HG03354 (cell line): ENCODE data around the gene SPRR2F.
"Not testable (repeated sequence)": the region's sequence is repeated elsewhere in the genome, so short reads cannot be mapped to it uniquely, and the experiment has no call there.

Experiments
- ATAC-seq: cut with Tn5 transposase; IDR thresholded peaks from one replicate; pipeline ENCODE4 v1.9.1; 2021; ENCODE audit warnings: mild to moderate bottlenecking; ENCODE audit not compliant: unreplicated experiment, poor library complexity, severe bottlenecking

The SPRR2F gene, protein sequence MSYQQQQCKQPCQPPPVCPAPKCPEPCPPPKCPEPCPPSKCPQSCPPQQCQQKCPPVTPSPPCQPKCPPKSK

DNA sequence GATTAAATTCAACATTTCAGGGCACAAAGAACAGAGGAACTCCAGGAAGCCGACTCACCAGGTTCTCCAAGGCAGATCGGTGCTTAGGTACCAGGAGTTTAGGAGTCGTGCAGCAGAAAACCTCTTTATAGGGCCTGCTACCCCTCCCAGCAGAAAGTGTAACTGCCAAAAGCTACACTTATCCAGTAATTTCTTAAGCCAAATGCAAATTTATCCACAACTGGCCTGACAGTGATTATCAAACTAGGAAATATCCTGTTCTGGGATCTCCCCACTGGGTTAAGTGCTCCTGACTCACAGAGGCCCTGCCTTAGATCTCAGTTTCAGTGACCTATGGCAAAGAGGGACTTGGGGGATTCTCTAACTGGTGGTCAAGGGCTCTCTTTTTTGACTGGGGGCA is at the start of gene SPRR2F:
Gene SPRR2F (minus strand): TSS at position 101 of the 400 bp plus-strand sequence. CDS start 783 bp downstream, outside the sequence.
- no peak for ATAC-seq

DNA sequence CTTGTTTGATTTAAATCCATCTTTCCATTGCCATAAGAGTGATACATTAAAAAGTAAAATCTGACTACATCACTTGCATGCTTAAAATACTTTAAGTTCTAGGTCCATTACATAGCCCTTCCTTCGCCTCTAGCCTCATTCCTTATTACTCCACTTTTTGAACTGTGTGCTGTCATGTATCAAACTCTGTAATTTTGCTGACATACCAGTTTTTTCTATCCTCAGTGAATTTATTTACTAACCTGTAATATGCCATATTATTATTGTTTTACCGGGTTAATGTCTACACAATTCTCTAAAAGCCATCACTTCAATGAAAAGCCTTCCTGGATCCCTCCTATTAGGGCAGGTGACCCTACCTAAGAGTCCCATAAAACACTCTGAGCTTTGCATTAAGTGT is 42.2 kb upstream of the SPRR2F start:
- ATAC-seq: no peak

DNA sequence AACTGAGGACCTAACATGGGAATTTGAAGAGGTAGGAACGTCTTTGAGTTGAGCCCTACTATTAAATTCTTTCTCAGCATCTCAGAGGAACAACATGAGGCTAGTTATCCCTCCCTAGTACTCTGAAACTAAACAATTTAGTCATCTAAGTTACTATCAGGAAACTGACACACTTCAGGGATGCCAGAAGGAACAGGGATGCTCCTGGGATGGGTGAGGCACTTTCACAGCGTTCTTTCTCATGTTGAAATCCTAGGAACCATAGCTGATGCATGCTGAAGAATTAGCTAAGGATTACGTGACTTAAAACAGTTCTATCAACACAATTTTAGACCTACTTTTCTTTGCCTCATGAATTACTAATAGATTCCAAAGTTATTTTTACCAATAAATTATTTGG is 39.2 kb upstream of the SPRR2F start:
- no peak for ATAC-seq

DNA sequence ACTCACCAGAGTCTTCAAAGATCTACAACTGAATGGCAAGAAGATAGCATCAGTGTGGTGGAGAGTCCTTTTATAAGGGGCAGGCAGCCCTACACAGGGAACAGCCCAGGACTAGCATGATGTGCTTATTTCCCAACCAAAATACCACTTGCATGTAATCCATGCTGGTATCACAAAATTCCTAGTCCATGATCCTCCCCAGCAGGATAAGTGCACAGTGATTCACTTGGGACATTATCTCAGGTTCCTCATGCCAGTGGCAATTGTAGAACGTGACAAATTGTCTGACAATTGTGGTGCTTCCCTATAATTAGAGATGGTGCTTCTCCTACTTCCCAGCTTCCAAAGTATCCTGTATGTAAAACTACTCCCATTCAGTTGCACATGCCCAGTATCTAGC is 37.5 kb upstream of the SPRR2F start, which contains the start of gene SPRR2G:
Gene SPRR2G (minus strand): TSS at position 45 of the 400 bp plus-strand sequence. CDS start 780 bp downstream, outside the sequence.
- ATAC-seq: no peak

DNA sequence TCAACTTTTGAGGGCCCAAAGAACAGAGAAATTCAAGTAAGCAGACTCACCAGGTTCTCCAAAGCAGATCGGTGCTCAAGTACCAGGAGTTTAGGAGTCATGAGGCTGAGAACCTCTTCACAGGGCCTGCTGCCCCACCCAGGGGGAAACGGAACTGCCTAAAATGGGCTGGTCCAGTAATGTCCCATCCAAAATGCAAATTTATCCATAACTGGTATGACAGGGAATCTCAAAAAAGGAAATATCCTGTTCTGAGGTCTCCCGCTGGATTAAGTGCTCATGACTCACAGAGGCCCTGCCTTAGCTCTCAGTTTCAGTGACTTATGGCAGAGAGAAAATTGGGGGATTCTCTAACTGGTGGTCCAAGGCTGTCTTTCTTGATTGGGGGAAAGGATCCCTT is 28.1 kb upstream of the SPRR2F start:
- no peak for ATAC-seq

DNA sequence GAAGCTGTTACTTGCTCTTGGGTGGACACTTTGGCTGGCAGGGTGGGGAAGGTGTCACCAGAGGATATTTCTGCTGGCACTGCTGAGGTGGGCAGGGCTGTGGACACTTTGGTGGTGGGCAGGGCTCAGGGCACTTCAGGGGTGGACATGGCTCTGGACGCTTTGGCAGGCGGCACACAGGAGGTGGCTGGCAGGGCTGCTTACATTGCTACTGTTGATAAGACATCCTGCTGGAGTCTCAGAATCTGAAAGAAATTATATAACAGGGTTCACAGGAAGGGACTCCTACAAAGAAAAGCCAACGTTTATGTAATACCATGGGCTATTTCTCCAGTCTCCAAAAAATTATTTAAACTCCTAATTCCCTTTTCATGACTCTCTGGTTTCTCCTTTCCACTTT is 27.2 kb upstream of the SPRR2F start:
- no peak for ATAC-seq

DNA sequence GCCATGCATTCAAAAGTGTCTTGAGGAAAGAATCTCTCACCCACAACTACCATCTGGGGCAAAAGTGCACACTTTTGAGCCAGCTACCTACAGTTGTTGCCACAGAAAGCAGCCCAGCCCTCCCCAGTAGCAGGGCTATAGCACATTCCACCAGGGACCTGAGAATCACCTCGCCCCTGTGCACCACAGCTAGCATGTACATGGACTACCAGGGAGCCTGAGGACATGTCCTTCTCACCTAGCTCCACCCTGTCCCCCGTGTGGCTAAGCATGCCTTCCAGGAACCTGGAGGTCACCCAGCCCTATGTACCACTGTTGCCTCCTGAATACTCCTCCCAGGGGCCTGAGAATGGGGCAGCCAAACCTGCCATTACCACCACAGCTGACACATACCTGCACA is 20.4 kb upstream of the SPRR2F start:
- no peak for ATAC-seq

DNA sequence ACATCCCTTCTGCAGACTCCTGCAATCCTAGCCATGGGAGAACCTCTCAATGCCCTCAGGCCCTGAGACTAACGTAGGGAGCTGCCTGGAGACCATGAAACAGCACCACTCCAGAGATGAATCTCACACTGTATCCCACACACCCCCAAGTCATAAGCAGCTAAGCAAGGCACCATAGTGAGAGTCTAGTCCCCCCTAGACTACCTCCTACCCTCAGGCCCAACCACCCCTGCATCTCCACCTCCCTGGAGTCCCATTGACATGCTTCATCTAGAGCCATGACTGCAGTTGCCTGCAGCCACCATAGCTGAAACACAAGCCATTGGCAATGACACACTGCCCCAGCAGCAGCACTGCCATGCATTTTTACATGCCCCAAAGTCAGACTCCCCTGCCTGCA is 20.0 kb upstream of the SPRR2F start:
- ATAC-seq: no peak

DNA sequence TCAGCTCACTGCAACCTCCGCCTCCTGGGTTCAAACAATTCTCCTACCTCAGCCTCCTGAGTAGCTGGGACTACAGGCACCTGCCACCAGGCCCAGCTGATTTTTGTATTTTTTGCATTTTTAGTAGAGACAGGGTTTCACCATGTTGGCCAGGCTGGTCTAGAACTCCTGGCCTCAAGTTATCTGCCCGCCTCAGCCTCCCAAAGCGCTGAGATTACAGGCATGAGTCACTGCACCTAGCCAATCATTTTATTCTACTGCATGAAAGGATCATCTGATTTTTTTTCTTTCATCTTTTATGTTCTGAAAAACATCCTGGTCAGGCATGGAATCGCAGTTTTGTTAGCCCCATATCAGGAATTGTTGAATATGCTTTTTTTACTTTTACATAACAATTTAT is 15.4 kb upstream of the SPRR2F start:
- not testable (repeated sequence) for ATAC-seq

DNA sequence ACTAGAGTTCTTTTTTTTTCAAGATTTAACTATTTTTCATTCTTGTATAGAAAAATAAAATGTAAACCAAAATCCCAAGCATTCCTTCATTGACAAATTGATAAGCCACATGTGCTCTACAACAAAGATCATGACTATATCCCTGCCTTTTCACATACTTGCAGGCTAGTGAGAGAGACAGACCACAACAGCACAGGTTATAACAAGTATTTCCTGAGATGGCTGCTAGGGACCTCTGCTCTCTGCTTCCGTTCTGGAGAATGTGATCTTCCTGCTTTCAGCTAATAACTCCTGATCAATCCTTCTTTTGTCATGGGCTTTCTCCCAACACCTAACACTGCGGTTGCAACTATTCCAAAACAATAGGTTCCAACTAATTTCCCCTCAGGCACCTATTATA is 14.0 kb upstream of the SPRR2F start:
- no peak for ATAC-seq

DNA sequence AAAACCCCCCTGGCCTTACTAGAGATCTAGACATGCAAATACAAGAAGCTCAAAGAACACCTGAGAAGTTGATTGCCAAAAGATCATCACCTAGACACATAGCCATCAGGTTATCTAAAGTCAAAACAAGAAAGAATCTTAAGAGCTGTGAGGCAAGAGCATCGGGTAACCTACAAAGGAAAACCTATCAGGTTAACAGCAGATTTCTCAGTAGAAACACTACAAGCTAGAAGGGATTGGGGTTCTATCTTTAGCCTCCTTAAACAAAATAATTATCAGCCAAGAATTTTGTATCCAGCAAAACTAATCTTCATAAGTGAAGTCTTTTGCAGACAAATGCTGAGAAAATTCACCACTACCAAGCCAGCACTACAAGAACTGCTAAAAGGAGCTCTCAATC is 12.2 kb upstream of the SPRR2F start:
- no peak for ATAC-seq

DNA sequence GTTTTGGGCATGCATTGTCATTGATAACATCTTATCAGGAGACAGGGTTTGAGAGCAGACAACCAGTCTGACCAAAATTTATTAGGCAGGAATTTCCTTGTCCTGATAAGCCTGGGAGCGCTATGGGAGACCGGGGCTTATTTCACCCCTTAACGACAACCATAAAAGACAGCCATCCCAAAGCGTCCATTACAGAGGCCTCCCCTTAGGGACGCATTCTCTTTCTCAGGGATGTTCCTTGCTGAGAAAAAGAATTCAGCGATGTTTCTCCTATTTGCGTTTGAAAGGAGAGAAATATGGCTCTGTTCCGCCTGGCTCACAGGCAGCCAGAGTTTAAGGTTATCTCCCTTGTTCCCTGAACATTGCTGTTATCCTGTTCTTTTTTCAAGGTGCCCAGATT is 10.5 kb upstream of the SPRR2F start:
- ATAC-seq: not testable (repeated sequence)

DNA sequence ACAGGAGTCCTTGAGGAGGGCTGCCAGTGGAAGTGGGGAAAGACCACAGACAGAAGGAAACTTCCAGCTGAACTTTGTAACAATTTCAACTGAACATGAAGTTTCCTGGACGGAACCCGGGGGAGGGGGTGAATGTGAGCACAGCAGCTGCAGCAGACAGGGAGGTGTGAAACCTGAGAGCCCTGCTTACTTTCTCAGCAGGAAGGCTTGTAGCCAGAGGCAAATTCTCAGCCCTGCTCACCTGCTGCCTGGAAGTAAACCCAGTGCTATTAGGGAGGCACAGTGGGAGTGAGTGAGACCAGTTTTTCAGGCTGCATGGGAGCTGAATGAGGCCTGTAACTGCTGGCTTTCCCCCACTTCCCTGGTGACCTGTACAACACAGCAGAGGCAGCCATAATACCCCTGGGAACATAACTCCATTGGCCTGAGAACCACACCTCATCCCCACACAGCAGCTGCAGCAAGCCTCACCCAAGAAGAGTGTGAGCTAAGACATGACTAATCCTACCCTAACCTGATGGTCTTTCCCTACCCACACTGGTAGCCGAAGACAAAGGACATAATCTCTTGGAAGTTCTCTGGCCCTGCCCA is 9.6 kb upstream of the SPRR2F start:
- no peak for ATAC-seq

DNA sequence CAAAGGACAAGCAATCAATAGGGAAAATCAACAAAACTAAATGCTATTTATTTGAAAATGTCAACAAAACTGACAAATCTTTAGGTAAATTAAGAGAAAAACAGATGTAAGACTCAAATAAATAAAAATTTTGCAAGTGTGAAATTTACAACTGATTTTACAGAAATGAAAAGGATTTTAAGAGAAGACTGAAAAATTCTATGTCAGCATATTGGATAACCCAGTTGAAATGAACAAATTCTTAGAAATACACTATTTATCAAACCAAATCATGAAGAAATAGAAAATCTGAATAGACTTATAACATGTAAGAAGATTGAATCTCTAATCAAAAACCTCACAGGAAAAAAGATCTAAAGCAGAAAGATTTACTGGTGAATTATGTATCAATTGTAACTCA is 7.6 kb upstream of the SPRR2F start:
- ATAC-seq: no peak

DNA sequence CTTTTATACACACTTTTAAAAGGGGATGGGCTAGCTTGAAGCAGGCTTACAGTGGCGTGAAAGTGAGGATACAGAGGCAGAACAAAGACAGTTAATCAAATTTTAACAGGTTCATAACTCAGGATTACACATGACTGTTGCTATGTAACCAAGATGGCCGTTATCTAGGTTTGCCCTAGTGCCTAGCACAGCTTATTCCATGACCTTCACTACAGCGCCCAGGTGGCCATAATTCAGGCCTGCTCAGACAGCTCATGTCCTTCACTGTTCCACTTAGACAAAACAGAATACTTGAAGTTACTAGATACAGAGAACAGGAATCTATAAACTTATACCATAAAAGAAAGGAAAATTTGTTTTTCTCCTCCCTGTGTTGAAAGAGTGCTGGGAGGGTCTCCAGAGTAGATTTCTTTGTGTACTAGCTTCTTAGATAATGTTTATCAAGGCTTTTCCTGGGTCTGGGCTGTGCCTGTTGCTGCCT is 6.2 kb upstream of the SPRR2F start:
- ATAC-seq: no peak

DNA sequence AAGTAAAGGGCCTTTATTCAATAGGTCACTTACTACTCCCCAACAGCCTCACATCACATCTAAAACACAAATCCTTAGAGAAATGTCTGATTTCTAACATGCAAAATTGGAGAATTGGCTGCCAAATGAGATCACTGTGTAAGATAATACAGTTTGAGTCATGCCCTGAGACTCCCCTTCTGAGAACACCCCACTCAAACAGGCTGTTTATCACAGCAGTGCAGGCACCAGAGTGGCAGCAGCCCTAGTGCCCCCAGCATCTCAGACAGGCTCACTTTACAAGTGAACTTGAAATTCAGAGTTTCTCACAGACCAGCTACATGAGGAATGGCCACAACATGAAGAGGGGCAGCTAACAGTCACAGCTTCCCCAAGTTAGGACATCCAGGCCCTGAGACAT is 1.9 kb upstream of the SPRR2F start:
- ATAC-seq: not testable (repeated sequence)

DNA sequence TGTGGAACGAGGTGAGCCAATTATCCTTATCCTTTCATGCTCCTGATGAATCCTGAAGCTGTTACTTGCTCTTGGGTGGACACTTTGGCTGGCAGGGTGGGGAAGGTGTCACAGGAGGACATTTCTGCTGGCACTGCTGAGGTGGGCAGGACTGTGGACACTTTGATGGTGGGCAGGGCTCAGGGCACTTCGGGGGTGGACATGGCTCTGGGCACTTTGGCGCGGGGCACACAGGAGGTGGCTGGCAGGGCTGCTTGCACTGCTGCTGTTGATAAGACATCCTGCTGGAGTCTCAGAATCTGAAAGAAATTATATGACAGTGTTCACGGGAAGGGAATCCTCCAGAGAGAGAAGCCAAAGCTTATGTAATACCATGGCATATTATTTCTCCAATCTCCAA is 862 bp downstream of the SPRR2F start:
- not testable (repeated sequence) for ATAC-seq

DNA sequence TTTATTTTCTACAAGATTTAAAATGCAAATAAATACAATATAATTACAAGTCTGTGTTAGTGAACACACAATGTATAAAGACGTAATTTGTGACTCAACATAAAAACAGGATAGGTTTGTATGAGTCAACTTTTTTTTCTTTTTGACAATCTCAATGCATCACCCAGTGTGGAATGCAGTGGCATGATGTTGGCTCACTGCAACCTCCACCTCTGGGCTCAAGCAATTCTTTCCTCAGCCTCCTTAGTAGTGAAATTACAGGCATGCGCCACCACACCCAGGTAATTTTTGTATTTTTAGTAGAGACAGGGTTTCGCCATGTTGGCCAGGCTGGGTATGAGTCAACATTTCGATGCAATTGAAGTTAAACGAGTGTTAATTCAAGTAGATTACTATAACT is 13.1 kb downstream of the SPRR2F start:
- no peak for ATAC-seq

DNA sequence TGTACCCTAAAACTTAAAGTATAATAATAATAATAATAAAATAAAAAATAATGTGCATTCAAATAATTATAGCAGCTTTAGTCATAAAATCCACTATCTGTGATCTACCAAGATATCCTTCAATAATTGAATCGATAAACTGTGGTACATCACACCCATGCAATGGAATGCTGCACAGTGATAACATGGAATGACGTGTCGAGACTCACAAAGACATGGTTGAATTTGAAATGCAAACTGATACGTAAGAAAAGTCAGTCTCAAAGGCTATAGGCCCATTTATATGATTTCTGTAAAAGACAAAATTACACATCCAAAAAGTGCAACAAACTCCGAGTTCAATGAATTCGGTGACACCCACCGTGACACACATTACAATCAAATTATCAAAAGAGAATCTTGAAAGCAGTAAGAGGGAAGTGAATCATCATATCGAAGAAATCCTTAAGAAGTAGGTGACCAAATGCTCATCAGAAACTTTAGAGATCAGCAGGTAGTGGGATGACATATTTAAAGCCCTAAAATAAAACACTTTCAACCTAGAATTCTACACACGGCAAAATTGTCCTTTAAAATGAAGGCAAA is 13.8 kb downstream of the SPRR2F start:
- no peak for ATAC-seq

DNA sequence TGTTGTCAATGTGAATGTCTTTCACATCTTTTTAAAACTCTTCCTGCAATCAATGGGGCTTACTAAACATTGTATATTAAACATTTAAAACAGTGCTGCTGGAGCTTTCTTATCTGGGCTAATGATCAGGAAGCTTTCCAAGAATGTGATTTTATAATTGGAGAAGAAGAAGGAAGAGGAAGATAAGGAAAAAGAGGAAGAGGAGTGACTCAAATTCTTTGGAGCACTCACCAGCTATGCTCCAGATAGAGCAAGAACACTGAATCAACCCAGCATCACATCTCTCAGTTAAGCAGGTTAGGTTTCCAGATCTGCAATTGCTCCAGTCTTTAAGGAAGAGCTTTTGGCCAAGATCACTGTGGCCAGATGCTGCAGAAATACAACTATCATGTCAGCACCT is 17.6 kb downstream of the SPRR2F start:
- ATAC-seq: no peak

DNA sequence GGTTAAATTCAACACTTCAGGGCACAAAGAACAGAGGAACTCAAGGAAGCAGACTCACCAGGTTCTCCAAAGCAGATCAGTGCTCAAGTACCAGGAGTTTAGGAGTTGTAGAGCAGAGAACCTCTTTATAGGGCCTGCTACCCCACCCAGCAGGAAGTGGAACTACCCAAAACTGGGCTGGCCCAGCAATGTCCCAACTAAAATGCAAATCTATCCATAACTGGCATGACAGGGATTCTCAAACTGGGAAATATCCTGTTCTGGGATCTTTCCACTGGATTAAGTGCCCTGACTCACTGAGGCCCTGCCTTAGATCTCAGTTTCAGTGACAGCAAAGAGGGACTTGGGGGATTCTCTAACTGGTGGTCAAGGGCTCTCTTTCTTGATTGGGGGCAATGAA is 18.9 kb downstream of the SPRR2F start, which contains the start of gene SPRR2E:
Gene SPRR2E (minus strand): TSS at position 101 of the 400 bp plus-strand sequence. CDS start 775 bp downstream, outside the sequence.
- no peak for ATAC-seq
